Fibroblast of skin of left quadriceps (primary cell): ENCODE measurements around the gene UBE2H.
"Not testable (repeated sequence)": the region's sequence is repeated elsewhere in the genome, so short reads cannot be mapped to it uniquely, and the experiment has no call there.

Source experiments
- DNase-seq, 2 experiments: peaks; one replicate each; pipeline ENCODE4 v3.0.0-alpha.2; 2013; ENCODE audit warnings: low read depth in 2 of 2

Gene UBE2H

DNA sequence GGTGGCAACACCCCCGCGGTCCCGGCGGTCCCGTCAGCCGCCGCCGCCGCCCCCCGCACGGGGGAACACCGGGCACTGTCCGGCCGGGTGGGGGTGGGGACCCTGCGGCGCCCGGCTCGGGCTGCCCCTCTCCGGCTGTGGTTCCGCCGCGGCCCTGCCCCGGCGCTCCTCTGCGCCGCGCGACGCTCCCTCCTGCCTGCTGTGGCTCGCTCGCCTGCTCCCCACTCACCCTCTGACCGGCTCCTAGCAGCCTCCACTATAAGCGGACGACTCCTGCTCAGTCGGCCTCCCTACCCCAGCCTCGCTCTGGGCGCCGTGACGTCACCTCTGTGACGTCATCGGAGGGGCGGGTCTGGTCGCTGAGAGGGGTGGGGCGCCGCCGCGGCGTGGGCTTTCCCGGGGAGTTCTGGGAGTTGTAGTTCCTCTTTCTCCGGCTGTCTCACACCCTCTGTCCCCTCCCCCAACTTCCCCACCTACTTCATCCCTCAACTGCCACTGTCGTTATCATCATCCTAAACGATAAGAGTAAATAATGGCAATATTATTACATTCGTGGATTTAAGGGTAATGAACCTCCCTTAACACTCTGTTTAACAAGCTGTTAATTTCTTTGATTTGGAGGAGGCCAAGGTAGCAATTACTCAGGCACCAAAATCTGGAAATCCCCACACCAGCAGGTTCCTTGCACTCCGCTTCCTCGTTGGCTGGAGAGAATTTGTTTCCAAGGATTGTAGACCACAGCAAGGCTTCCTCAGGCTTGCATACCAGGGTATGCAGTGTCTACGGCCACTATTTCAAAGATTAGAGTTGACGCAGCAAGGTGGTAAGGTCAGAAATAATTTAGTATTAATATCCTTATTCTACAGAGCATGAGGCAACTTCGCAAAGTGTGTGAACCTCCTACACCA lies at the start of gene UBE2H:
Gene UBE2H (minus strand): TSS at position 308 of the 908 bp plus-strand sequence. CDS start 405 bp downstream, outside the sequence.
- DNase-seq: peak; percentile 81 to 82

DNA sequence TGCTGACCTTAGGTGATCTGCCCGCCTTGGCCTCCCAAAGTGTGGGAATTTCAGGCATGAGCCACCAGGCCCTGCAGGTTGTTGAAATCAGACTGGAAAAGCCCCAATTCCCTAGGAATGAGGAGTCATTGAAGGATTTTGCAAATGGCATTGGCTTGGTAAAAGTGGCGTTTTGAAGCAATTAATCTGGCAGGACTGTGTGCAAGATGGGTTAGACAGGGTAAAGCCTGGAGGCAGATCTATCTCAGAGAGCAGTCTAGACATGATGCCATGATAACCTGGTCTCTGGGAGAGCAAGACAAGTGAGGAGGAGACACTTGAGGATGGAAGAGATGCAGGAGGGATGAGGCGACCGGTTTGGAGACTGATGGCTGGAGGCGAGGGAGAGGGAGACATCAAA lies 45.7 kb upstream of the UBE2H start:
- no peak for DNase-seq

DNA sequence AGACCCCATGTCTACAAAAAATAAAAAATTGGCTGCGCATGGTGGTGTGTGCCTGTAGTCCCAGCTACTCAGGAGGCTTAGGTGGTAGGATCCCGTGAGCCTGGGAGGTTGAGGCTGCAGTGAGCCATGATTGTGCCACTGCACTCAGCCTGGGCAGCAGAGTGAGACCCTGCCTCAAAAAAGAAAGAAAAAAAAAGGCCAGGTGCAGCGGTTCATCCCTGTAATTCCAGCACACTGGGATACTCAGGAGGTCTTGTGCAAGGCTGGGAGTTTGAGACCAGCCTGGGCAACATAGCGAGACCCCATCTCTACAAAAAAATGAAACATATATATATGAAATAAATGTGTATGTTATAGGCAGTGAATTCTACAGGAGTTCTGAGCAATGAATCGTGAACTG lies 44.5 kb upstream of the UBE2H start:
- DNase-seq: no peak

DNA sequence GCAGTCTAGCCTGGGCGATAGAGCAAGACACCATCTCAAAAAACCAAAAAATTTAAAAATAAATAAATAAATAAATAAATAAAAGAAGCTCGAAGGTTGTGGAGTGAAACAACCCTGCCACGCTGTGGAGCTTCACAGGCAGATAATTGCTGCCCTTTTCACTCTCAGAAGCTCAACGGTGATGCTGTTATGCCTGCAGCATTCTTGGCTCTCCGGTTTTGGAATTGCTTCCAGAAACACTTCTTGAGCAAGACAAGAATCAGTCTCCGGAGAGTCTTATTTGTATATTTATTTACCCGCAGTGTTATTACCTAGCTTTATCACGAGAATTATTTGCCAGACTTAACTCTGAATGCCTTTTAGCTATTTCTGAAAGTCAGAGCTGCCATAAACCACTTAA lies 40.5 kb upstream of the UBE2H start:
- DNase-seq: no peak

DNA sequence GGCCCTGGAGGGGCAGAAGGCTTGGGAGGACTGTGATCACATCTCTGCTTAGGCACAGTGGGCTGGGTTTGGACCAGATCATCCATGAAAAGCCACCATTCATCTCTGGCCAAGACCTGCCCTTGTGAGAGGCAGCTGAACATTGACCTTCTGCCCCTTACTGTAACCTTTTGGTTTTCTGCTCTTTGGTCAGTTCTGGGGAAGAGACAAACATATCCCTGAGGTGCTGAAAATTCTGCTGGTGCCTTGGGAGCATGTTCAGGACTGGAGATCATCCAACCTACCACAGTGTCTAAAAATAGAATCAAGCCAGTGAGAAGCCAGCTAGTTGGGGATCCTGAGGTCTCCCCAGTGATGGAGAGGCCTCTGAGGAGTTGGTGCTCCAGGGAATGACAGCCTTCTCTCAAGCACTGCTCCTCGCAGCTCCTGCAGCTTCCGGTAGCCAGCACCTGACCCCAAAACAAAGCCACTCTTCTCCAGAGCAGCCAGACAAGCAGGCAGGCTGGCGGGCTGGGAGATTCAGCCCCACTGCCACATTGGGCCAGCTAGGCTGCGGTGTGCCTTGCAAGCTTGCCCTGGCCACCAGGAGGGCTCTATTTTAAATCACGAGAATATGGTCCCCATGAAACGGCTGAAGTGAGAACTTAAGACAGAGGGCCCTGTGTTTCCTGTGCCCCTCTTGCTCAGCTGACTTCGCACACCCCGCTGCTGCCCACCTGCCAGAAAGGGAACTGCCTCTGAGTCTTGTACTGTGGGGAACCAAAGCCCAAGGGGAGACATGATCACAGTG lies 37.8 kb upstream of the UBE2H start:
- DNase-seq: no peak

DNA sequence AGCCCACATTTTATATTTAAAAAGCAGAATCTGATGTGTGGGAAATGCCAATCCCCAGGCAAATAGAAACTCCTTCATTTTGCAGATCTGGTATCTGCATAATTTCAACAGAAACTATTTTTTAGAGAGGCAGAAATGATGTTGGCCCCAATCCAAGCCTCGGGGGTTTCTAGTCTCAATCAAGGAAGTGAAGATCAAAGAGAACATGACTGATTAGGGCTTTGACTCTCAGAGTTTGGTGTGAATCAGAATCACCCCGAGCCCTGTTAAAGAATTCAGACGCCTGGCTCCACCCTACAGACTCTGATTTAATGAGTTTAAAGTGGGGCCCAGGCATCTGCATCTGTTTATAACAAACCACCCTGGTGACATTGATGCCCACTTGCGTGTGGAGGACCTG lies 36.7 kb upstream of the UBE2H start:
- DNase-seq: no peak

DNA sequence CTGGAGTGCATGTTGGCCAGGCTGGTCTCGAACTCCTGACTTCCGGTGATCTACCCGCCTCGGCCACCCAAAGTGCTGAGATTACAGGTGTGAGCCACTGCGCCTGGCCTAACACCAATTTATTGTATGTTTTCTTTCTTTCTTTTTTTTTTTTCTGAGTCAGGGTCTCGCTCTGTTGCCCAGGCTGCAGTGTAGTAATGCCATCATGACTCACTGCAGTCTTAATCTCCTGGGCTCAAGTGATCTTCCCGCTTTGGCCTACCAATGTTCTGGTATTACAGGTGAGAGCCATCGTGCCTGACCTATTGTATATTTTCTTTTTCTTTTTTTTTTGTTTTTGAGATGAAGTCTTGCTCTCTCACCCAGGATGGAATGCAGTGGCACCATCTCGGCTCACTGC lies 33.8 kb upstream of the UBE2H start:
- DNase-seq: no peak

DNA sequence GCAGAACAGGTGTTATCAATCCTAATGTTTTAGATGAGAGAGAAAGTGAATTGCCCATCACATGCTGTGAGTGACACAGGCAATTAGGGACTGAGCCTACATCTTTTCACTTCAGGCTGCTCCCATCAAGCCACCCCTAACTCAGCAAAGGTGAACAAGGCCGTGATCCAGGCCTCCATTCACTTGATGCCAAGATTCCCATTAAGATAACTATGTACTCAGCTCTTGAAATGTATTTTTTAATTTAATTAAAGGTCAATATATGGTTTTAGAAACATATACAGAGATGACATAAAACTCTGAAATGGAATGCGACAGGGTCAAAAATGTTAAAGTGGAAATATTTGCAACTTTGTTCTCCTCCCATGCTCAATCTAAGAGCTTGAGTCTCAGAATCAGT lies 27.9 kb upstream of the UBE2H start:
- no peak for DNase-seq

DNA sequence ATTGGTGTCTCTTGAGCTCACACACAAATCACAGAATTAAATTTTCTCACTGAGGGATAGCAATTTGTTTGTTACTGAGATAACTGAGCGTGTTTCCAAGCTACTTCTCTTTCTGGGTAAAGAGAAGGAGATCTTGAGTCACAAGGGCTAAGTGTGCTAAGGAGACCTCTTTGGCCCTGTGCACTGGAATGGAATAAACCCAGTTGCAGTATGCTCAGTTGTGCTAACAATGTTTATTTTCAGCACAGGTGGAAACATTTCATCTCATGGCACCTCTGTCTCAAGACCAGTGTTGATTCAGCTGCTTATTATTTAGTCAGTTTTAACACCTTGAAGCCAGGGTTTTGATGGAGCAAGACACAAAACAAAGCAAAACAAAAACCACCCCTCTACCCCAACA lies 22.5 kb upstream of the UBE2H start:
- DNase-seq: no peak

DNA sequence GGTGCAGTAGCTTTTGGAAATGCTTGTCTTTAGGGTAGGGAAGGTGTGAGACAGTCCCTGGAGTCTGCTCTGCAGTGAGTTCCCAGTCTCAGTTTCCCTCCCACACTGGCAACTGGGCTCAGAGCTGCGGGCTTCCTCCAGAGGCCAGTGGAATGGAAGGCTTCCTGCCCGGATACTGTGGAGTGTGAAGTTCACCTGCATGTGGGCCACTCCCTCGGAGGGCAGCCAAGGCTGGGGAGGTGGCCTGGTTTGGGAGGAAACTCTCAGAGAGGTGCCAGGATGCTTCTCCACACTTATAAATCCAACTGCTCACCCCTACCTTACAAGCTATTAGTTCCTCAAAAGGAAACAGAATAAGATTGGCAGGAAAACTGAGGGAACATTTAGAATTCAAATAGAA lies 18.1 kb upstream of the UBE2H start:
- no peak for DNase-seq

DNA sequence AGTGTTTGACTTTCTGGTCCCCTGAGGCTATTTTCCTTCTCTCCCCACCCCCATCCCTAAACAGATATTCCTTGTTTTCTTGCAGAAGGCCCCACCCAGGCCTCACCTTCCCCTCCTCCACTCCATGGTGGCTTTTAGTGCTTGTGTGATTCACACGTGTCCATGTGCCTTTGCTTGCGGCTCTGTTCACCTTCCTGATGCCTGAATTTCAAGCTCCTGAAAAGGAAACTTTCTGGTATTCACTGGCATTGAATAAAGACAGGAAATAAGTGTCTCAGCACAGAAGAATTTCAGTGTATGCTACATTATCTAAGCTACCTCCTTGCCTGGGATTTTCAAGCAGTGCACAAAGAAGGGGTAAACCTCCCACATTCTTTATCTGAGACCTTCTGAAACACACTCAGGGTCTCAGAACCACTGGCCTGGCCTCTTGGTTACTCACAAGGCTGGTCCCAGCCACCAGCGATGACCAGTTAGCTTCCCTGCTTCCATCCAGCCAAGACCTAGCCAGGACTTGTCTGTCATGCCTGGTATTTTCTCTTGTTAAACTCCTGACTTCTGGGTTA lies 17.2 kb upstream of the UBE2H start:
- DNase-seq: peak; percentile 70 to 74

DNA sequence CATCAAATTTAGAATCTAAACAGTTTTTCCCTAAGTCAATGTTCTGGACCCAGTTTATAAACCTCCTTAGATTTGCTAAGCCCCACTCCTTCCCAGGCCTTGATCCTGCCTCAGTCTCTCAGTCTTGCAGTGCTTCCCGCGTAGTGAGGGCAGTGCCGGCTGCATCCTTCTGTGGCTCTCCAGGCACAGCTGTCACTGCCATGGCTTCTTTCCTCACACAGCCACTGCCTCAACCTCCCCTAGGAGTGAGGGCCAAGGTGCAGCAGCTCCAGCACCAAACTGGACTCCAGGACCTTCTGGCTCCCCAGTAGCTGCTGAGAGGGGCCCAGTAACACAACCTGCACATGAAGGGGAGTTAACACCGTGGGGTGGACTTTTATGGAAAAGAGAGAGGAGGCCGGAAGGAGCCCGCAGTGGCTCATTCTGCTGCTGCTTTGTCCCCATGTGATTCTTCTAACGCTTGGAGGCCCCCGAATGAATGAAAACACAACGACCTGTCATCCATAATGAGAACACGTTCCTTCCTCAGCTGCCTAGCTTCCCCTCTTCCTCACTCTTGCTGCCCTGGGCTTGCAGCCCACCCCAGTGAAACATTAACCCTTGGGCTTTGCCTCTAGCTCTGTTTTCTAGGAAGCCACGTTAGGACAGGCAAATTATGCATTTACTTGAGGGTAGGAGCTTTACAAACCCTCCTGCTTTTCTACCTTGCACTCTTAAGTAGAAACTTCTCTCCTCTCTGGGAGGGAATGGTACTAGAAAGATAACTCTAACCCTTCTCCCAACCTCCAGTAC lies 16.0 kb upstream of the UBE2H start:
- no peak for DNase-seq

DNA sequence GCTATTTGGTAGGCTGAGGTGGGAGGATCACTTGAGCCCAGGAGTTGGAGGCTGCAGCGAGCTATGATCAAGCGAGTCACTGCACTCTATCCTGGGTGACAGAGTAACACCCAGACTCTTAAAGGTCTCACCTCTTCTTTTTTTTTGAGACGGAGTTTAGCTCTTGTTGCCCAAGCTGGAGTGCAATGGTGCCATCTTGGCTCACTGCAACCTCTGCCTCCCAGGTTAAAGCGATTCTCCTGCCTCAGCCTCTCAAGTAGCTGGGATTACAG lies 7.4 kb upstream of the UBE2H start:
- not testable (repeated sequence) for DNase-seq

DNA sequence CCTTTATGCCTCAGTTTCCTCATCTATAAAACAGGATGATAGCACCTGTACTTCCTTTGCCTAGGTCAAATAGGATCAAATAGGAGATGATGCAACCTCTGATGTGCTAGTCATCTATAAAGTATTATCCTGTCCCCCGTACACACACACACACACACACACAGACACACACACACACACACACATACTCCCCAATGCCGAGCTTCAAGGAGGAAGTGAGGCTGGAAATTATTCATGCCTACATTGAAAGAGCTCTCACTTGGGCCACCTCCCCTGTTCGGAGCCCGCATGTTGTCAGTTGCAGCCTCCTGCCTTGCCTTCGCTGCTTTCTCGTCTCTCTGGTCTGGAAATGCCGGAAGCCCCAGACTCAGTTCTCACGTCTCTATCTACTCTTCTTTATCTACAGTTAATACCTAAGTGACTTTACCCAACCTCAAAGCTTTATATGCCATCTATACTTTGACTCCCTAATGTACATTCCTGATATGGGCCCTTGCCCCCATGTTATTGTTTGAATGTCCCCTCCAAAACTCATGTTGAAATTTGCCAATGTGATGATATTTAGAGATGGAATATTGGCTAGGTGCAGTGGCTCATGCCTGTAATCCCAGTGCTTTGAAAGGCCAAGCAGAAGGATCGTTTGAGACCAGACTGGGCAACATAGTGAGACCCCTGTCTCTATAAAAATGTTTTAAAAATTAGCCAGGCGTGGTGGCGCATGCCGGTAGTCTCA lies 6.9 kb upstream of the UBE2H start:
- no peak for DNase-seq

DNA sequence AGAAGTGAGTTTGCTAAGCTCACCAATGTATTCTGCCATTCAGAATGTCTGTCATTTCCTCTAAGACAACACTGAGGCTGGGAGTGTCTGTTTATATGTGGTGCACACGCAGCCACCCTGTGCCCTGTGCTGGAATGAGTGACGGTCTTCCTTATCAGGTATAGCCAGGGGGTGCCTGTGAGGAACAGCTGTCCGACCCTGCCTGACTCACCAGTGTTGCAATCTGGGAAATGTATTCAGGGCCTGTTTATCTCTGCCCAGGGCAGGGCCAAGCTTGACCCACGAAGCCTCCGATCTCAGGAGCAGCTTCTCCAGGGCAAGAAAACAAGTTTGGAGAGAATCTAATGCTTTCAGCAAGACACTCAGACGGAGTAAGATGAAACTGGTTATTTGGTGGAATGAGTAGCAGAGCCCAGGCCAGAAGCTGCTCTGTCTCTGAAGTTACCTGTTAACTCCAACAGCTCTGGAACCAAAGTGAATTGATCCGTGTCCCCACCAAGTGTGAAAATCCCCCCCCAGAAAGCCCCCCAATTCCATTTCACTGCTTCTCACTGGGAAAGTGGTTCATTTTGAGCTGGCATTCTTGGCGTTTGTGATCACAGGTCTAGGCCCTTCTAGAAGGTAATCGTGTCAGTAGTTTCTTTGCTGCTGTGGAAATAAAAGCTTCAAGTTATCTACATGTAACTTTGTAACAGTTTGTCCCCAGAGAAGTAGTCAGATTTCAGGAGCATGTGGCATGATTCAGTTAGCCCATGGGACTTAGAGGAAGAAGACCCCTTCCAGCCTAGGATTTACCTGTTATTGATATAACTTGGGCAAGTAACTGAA lies 6.1 kb upstream of the UBE2H start:
- DNase-seq: no peak

DNA sequence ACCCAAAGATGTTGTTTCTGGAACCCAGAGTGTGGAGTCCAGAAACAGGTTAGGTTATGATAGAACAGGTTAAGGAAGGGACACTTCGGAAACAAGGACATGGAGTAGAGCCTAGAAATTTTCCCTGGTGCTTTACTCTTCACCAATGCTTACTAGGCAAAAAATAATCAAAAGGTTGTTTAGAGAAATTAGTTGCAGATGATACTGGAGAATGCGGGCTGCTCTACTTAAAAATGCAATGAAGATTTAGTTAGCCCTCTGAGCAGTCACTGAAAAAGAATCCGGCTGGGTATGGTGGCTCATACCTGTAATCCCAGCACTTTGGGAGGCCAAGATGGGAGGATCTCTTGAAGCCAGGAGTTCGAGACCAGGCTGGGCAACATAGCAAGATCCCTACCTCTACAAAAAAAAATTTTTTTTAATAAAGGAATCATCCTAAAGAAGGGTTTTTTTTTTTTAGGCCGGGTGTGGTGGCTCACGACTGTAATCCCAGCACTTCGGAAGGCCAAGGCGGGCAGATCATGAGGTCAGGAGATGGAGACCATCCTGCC lies 3.3 kb upstream of the UBE2H start:
- DNase-seq: no peak

DNA sequence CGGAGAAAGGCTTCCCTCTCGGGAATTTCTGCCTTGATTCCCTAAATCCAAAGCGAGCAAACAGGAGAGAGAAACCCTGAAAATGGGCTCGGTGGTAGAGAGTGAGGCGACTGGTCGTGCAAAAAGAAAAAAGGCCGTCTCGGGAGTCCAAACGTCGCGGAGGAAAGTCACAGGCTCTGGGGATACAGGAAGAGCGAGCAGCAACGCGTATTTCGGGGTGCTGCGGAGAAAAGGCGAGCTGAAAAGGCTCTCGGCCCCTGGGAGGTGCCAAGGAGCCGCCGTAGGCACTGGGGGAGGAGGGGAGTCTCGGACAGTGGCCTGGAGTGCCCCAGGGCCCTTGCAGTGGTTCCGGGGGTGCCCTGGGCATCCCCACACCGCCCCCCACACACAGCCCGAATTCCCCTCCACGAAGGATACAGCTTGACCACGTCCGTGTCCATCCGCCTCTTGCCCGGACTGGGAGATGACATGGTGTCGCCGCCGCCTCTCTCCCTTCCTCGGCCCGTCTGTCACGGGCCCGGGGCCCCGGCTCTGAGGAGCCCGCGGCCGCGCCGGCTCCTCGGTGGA lies 591 bp downstream of the UBE2H start:
- no peak for DNase-seq

DNA sequence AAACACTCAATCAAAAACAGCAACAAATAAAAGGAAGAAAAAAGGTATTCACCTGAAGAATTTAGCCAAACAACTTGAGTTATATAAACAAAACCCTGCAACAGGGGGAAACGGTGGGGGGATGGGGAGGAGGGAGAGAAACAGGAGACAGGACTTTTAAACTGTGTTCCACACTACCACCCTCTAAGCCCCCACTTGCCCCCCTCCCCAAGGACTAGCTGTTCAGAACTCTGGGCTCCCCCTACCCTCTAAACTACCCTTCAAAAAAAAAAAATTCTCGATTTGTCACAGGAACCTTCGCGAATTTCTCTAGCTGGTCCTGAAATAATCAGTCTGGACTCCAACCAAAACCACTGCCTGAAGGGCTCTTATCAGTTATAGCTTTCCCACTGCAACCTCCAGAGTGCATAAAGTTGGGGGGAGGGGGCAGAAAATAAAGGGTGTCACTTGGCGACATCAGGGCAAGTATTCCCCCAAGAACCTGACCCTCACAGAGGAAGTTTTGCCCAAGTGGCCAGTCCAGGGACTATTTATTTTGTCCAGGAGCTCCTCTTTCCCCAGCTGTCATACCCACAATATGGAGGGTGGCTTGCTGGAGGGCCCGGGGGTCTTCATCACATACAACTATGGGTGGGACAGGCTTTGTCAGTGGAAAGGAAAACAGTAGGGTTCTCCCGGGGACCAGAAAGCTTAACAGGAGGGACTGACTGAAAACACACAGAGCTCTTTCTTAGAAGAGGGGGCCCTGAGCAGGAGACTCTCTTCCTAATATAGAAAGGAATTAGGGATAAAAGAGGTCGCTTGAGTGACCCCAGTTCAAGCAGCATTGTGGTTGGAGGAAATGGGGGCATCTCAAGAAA lies 1.3 kb downstream of the UBE2H start:
- no peak for DNase-seq

DNA sequence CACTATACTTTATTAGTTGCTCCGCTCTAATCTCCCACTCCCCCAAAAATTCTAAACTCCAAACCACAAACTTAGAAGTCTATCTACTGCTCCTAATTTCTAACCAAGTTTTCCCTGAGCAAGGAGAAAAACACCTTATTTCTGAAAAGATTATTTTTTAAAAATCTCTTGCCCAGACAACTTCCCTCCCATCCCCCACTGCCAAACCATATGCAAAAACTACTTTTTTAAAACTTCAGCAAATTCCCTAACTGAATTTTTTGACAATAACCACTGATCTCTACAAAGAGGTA lies 1.9 kb downstream of the UBE2H start:
- DNase-seq: no peak
